ENCODE results near the gene DTNBP1. TPM values are rescaled to one million over a fixed set of nuclear protein-coding genes. Genes with fewer than 3 reads are reported as not detected.

DTNBP1 gene
- total RNA-seq, 2 donors from 2014 or later: 9.0 to 14.1 TPM

GRCh38 chr6:15502446-15503345 is 160.1 kb downstream of the DTNBP1 start:
- H3K27ac ChIP-seq: no peak overlapping the region
- H3K4me3 ChIP-seq: no peak overlapping the region
- TF ChIP-seq CTCF (IDR thresholded peaks at IDR 0.05) (no peak), POLR2A (IDR thresholded peaks at IDR 0.05) (no peak), POLR2AphosphoS5 (IDR thresholded peaks at IDR 0.05) (no peak)
- WGBS: 89% methylated on average over 20 of the region's 20 CpGs
- H3K9me3 ChIP-seq: no peaks in the 10 kb centered on the region
- H3K27me3 ChIP-seq (replicated peaks; ENCODE audit: insufficient read depth): no peaks in the 10 kb centered on the region
- DNase-seq (ENCODE audit: low spot score): no peak
- peaks cover 19% of the 10 kb centered on the region for H3K4me1 ChIP-seq (replicated peaks)
- intact Hi-C loops (cut with DNase I): loop anchor here (5.0 kb wide), 1 partner anchor 120 kb away; no protein-coding TSS in a partner anchor
- no peaks in the 10 kb centered on the region for H3K36me3 ChIP-seq

- intact Hi-C loops (cut with DNase I): loop anchor here (5.0 kb wide), 1 partner anchor 120 kb away; no protein-coding TSS in a partner anchor
- Histone ChIP-seq H3K36me3 (no peaks in the 10 kb centered on the region), H3K9me3 (no peaks in the 10 kb centered on the region), H3K4me1 (replicated peaks) (peaks cover 19% of the 10 kb centered on the region), H3K27me3 (replicated peaks; ENCODE audit: insufficient read depth) (no peaks in the 10 kb centered on the region), H3K4me3 (no peak overlapping the region), H3K27ac (no peak overlapping the region)
- no peak for DNase-seq (ENCODE audit: low spot score)
- WGBS: 54% methylated on average over 19 of the region's 19 CpGs
- TF ChIP-seq POLR2A (IDR thresholded peaks at IDR 0.05) (no peak), CTCF (IDR thresholded peaks at IDR 0.05) (no peak), POLR2AphosphoS5 (IDR thresholded peaks at IDR 0.05) (no peak)
These were observed 160.9 kb downstream of the DTNBP1 start for GRCh38 chr6:15501826-15502445.

GRCh38 chr6:15500901-15501825 is 161.7 kb downstream of the DTNBP1 start:
- WGBS: 95% methylated on average over 38 of the region's 38 CpGs
- no peak for DNase-seq (ENCODE audit: low spot score)
- intact Hi-C loops (cut with DNase I): loop anchor here (5.0 kb wide), 1 partner anchor 121 kb away; no protein-coding TSS in a partner anchor
- H3K27ac ChIP-seq: no peak overlapping the region
- TF ChIP-seq POLR2AphosphoS5 (IDR thresholded peaks at IDR 0.05) (no peak), CTCF (IDR thresholded peaks at IDR 0.05) (no peak), POLR2A (IDR thresholded peaks at IDR 0.05) (no peak)
- H3K4me3 ChIP-seq: no peak overlapping the region
- H3K36me3 ChIP-seq: no peaks in the 10 kb centered on the region
- H3K27me3 ChIP-seq (replicated peaks; ENCODE audit: insufficient read depth): no peaks in the 10 kb centered on the region
- H3K9me3 ChIP-seq: no peaks in the 10 kb centered on the region
- peaks cover 18% of the 10 kb centered on the region for H3K4me1 ChIP-seq (replicated peaks)

GRCh38 chr6:15500078-15500740 is 162.6 kb downstream of the DTNBP1 start:
- Histone ChIP-seq H3K4me3 (no peak overlapping the region), H3K4me1 (replicated peaks) (peaks cover 10% of the 10 kb centered on the region), H3K27me3 (replicated peaks; ENCODE audit: insufficient read depth) (no peaks in the 10 kb centered on the region), H3K9me3 (no peaks in the 10 kb centered on the region), H3K27ac (no peak overlapping the region), H3K36me3 (no peaks in the 10 kb centered on the region)
- intact Hi-C loops (cut with DNase I): loop anchor here (5.0 kb wide), 1 partner anchor 122 kb away; no protein-coding TSS in a partner anchor
- WGBS: 94% methylated on average over 16 of the region's 16 CpGs
- TF ChIP-seq CTCF (IDR thresholded peaks at IDR 0.05): no peak
- TF ChIP-seq POLR2A (IDR thresholded peaks at IDR 0.05): no peak
- no peak for TF ChIP-seq POLR2AphosphoS5 (IDR thresholded peaks at IDR 0.05)
- DNase-seq (ENCODE audit: low spot score): no peak

All from prostate gland (tissue), 2 donors.